HepG2 (cell line): ENCODE results near the gene IFT122. TPM values are rescaled to one million over a fixed set of nuclear protein-coding genes. Genes with fewer than 3 reads are reported as not detected.

Experiments
- ADNP ChIP-seq: sonication (generic); formaldehyde crosslinking; IDR thresholded peaks from 2 replicates; pipeline ENCODE4 v1.4.0; 2020; ENCODE audit warnings: missing genetic modification reagents
- DPF2 ChIP-seq: sonication (generic); formaldehyde crosslinking; IDR thresholded peaks from 2 replicates; pipeline ENCODE4 v1.4.0; 2020; ENCODE audit warnings: mild to moderate bottlenecking, low read depth, missing genetic modification reagents, borderline replicate concordance
- ETV6 ChIP-seq: sonication (generic); formaldehyde crosslinking; conservative IDR thresholded peaks from 2 replicates; pipeline ENCODE4 v1.4.0; 2020; ENCODE audit warnings: missing genetic modification reagents
- HIVEP1 ChIP-seq: sonication (generic); formaldehyde crosslinking; IDR thresholded peaks from 2 replicates; pipeline ENCODE4 v1.4.0; 2020; ENCODE audit warnings: mild to moderate bottlenecking, missing genetic modification reagents
- MED13 ChIP-seq: sonication (generic); formaldehyde crosslinking; IDR thresholded peaks from 2 replicates; pipeline ENCODE4 v1.5.0; 2020; ENCODE audit warnings: missing genetic modification reagents
- NFE2L2 ChIP-seq: fragments of 150-350 bp; IDR thresholded peaks from 2 replicates; pipeline ENCODE4 v1.6.1; 2014; ENCODE audit warnings: low read length
- POGZ ChIP-seq: sonication (generic); formaldehyde crosslinking; IDR thresholded peaks from 2 replicates; pipeline ENCODE4 v1.4.0; 2020; ENCODE audit warnings: mild to moderate bottlenecking, missing genetic modification reagents
- RORA ChIP-seq: sonication (generic); formaldehyde crosslinking; IDR thresholded peaks from 2 replicates; pipeline ENCODE4 v1.5.0; 2020; ENCODE audit warnings: mild to moderate bottlenecking, missing genetic modification reagents, moderate library complexity
- TMF1 ChIP-seq: sonication (generic); formaldehyde crosslinking; IDR thresholded peaks from 2 replicates; pipeline ENCODE4 v1.8.1; 2022; ENCODE audit warnings: low read depth, missing genetic modification reagents
- TRIM24 ChIP-seq: sonication (generic); formaldehyde crosslinking; IDR thresholded peaks from 2 replicates; pipeline ENCODE4 v1.8.0; 2022; ENCODE audit warnings: mild to moderate bottlenecking, missing genetic modification reagents
- ZBTB20 ChIP-seq: sonication (generic); formaldehyde crosslinking; IDR thresholded peaks from 2 replicates; pipeline ENCODE4 v1.8.1; 2023; ENCODE audit warnings: missing genetic modification reagents, low read depth, mild to moderate bottlenecking, borderline replicate concordance
- ZBTB21 ChIP-seq: sonication (generic); formaldehyde crosslinking; IDR thresholded peaks from 2 replicates; pipeline ENCODE4 v1.4.0; 2020; ENCODE audit warnings: missing genetic modification reagents
- ZNF274 ChIP-seq: sonication (generic); formaldehyde crosslinking; IDR thresholded peaks from 2 replicates; pipeline ENCODE4 v1.5.1; 2020; ENCODE audit warnings: mild to moderate bottlenecking, missing genetic modification reagents
- ZNF331 ChIP-seq: sonication (generic); formaldehyde crosslinking; IDR thresholded peaks from 2 replicates; pipeline ENCODE4 v1.4.0; 2020; ENCODE audit warnings: missing genetic modification reagents
- ZNF546 ChIP-seq: sonication (generic); formaldehyde crosslinking; conservative IDR thresholded peaks from 2 replicates; pipeline ENCODE4 v1.8.1; 2023; ENCODE audit warnings: mild to moderate bottlenecking, missing genetic modification reagents
- ZNF616 ChIP-seq: sonication (generic); formaldehyde crosslinking; IDR thresholded peaks from 2 replicates; pipeline ENCODE4 v1.5.0; 2020; ENCODE audit warnings: low read depth, mild to moderate bottlenecking, missing genetic modification reagents
- ZNF768 ChIP-seq: sonication (generic); formaldehyde crosslinking; IDR thresholded peaks from 2 replicates; pipeline ENCODE4 v1.4.0; 2020; ENCODE audit warnings: missing genetic modification reagents
- ZNF772 ChIP-seq: sonication (generic); formaldehyde crosslinking; IDR thresholded peaks from 2 replicates; pipeline ENCODE4 v1.5.0; 2020; ENCODE audit warnings: mild to moderate bottlenecking, missing genetic modification reagents
- polyA plus RNA-seq, 8 experiments: library from polyadenylated mRNA; depleted of rRNA in 3 of 8; stranded (reverse) in 7 of 8; unstranded in 1 of 8; fragments of >200 nt; fragmentation: Illumina TruSeq in 4 of 8; extraction: Trizol in 4 of 8; gene quantifications; 2 replicates each; pipeline versions ENCODE4 v1.2.1 to v1.2.3, GENCODE V29; 2011 to 2016; ENCODE audit warnings: low read depth in 4 of 8, missing spikeins in 1 of 8, mixed read lengths in 1 of 8; ENCODE audit not compliant: insufficient read depth in 1 of 8
- total RNA-seq, 5 experiments: library from RNA; depleted of rRNA; stranded (reverse); fragments of >200 nt; fragmentation: Illumina TruSeq; extraction: Trizol; gene quantifications; 2 replicates each; pipeline ENCODE4 v1.2.3, GENCODE V29; 2016; ENCODE audit warnings: low read depth in 1 of 5
- TF ChIP-seq, protein P1 (sequence below): sonication (generic); formaldehyde crosslinking; IDR thresholded peaks from 2 replicates; pipeline ENCODE4 v1.5.1; 2020; ENCODE audit warnings: mild to moderate bottlenecking, missing genetic modification reagents
- TF ChIP-seq, protein P2 (sequence below): sonication (generic); formaldehyde crosslinking; IDR thresholded peaks from one replicate; pipeline ENCODE4 v1.5.1; 2020; ENCODE audit warnings: mild to moderate bottlenecking, missing genetic modification reagents; ENCODE audit errors: not compliant biosample characterization
- TF ChIP-seq, protein P3 (sequence below), 2 experiments: fragments of 450-650 bp in 1 of 2; sonication (generic) in 1 of 2; formaldehyde crosslinking; IDR thresholded peaks; 2 replicates each; pipeline versions ENCODE4 v1.5.0 to v1.8.0; 2020 to 2022; ENCODE audit warnings: mild to moderate bottlenecking in 1 of 2, missing genetic modification reagents in 1 of 2

Gene IFT122
- total and polyA plus RNA-seq, 2 of the 13 experiments (the other 11 are each of a cell fraction or from before 2014, with no cell fraction given): 10.1 to 10.3 TPM

DNA sequence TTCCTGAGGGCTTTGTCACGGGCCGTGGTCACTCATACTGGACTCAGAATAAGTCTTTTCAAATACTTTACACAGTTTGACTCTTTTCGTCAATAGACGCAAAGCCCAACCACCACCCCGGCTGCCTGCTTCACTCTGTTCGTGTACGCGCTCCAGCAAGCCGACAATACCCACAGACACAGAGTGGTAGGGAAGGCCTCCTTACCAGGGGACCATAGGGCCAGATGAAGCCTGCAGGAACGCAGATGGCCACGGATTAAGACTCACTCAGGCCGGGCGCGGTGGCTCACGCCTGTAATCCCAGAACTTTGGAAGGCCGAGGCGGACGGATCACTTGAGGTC is 41.2 kb upstream of the IFT122 start (continued):
- TF ChIP-seq HIVEP1 (CRISPR knock-in tag) (0 out of 2 replicates have a peak, but pooled peaks have one; percentile 25), ZNF772 (CRISPR knock-in tag) (no peak), DPF2 (CRISPR knock-in tag) (no peak), ADNP (CRISPR knock-in tag) (no peak), TRIM24 (CRISPR knock-in tag) (no peak), NFE2L2 (no peak), ETV6 (CRISPR knock-in tag) (no peak), ZNF331 (no peak), ZNF768 (CRISPR knock-in tag) (peak; percentile 14; the same call in 1 of the 2 replicates), ZNF546 (CRISPR knock-in tag) (peak; percentile 72; the same call in 1 of the 2 replicates), POGZ (CRISPR knock-in tag) (no peak), TMF1 (CRISPR knock-in tag) (no peak), RORA (no peak), ZNF274 (CRISPR knock-in tag) (0 out of 2 replicates have a peak, but pooled peaks have one; percentile 32), ZNF616 (CRISPR knock-in tag) (no peak), ZBTB21 (CRISPR knock-in tag) (no peak), MED13 (CRISPR knock-in tag) (no peak), ZBTB20 (no peak)
- TF ChIP-seq, protein P1, sequence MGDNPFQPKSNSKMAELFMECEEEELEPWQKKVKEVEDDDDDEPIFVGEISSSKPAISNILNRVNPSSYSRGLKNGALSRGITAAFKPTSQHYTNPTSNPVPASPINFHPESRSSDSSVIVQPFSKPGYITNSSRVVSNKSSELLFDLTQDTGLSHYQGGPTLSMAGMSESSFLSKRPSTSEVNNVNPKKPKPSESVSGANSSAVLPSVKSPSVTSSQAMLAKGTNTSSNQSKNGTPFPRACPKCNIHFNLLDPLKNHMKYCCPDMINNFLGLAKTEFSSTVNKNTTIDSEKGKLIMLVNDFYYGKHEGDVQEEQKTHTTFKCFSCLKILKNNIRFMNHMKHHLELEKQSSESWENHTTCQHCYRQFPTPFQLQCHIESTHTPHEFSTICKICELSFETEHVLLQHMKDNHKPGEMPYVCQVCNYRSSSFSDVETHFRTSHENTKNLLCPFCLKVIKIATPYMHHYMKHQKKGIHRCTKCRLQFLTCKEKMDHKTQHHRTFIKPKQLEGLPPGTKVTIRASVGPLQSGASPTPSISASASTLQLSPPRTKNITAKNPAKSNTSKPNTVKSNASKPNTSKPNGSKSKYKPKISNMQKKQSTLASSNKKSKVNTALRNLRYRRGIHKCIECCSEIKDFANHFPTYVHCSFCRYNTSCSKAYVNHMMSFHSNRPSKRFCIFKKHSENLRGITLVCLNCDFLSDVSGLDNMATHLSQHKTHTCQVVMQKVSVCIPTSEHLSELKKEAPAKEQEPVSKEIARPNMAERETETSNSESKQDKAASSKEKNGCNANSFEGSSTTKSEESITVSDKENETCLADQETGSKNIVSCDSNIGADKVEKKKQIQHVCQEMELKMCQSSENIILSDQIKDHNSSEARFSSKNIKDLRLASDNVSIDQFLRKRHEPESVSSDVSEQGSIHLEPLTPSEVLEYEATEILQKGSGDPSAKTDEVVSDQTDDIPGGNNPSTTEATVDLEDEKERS: no peak
- TF ChIP-seq, protein P2, sequence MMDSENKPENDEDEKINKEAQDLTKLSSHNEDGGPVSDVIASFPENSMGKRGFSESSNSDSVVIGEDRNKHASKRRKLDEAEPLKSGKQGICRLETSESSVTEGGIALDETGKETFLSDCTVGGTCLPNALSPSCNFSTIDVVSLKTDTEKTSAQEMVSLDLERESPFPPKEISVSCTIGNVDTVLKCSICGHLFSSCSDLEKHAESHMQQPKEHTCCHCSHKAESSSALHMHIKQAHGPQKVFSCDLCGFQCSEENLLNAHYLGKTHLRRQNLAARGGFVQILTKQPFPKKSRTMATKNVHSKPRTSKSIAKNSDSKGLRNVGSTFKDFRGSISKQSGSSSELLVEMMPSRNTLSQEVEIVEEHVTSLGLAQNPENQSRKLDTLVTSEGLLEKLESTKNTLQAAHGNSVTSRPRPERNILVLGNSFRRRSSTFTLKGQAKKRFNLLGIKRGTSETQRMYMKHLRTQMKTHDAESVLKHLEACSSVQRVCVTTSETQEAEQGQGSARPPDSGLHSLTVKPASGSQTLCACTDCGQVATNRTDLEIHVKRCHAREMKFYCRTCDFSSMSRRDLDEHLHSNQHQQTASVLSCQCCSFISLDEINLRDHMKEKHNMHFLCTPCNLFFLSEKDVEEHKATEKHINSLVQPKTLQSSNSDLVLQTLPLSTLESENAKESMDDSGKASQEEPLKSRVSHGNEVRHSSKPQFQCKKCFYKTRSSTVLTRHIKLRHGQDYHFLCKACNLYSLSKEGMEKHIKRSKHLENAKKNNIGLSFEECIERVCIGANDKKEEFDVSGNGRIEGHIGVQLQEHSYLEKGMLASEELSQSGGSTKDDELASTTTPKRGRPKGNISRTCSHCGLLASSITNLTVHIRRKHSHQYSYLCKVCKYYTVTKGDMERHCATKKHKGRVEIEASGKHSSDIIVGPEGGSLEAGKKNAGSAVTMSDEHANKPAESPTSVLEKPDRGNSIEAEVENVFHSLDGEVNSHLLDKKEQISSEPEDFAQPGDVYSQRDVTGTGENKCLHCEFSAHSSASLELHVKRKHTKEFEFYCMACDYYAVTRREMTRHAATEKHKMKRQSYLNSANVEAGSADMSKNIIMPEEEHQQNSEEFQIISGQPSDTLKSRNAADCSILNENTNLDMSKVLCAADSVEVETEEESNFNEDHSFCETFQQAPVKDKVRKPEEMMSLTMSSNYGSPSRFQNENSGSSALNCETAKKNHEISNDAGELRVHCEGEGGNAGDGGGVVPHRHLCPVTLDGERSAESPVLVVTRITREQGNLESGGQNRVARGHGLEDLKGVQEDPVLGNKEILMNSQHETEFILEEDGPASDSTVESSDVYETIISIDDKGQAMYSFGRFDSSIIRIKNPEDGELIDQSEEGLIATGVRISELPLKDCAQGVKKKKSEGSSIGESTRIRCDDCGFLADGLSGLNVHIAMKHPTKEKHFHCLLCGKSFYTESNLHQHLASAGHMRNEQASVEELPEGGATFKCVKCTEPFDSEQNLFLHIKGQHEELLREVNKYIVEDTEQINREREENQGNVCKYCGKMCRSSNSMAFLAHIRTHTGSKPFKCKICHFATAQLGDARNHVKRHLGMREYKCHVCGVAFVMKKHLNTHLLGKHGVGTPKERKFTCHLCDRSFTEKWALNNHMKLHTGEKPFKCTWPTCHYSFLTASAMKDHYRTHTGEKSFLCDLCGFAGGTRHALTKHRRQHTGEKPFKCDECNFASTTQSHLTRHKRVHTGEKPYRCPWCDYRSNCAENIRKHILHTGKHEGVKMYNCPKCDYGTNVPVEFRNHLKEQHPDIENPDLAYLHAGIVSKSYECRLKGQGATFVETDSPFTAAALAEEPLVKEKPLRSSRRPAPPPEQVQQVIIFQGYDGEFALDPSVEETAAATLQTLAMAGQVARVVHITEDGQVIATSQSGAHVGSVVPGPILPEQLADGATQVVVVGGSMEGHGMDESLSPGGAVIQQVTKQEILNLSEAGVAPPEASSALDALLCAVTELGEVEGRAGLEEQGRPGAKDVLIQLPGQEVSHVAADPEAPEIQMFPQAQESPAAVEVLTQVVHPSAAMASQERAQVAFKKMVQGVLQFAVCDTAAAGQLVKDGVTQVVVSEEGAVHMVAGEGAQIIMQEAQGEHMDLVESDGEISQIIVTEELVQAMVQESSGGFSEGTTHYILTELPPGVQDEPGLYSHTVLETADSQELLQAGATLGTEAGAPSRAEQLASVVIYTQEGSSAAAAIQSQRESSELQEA (CRISPR knock-in tag): no peak
- TF ChIP-seq, protein P3, sequence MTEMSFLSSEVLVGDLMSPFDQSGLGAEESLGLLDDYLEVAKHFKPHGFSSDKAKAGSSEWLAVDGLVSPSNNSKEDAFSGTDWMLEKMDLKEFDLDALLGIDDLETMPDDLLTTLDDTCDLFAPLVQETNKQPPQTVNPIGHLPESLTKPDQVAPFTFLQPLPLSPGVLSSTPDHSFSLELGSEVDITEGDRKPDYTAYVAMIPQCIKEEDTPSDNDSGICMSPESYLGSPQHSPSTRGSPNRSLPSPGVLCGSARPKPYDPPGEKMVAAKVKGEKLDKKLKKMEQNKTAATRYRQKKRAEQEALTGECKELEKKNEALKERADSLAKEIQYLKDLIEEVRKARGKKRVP (CRISPR knock-in tag; IDR thresholded peaks at IDR 0.05): no peak
